ENCODE data around the gene TRMT112. TPM values are rescaled to one million over a fixed set of nuclear protein-coding genes. Genes with fewer than 3 reads are reported as not detected.

The TRMT112 gene
- 171 TPM for polyA plus RNA-seq (2013)

GRCh38 chr11:64317325-64317960, at the start of gene TRMT112:
TSS of gene TRMT112 (minus strand) at chr11:64317559. CDS start at chr11:64317526, 33 bp downstream.
- ChIA-PET CTCF (interaction anchor here (0.6 to 8.7 kb wide), 26 partner anchors 10 to 726 kb away, joined by 3 to 133 read pairs (median 4); partner anchors contain the start of genes BAD, FERMT3 and RPS6KA4), POLR2A (interaction anchor here (0.6 to 2.3 kb wide), 14 partner anchors 10 to 110 kb away, joined by 3 to 18 read pairs (median 5); partner anchors contain the start of genes CCDC88B, ESRRA, FKBP2 and RPS6KA4)
- Histone ChIP-seq H3K36me3 (ENCODE audit: control insufficient read depth in 4 of 4, insufficient read depth in 4 of 4, low read length in 3 of 4) (peaks cover 19 to 57% (median 28%) of the 10 kb centered on the region in 4 experiments), H3K27me3 (replicated peaks in 2 of 5; ENCODE audit: control insufficient read depth in 4 of 5, insufficient read depth in 5 of 5, low read length in 4 of 5) (no peaks in the 10 kb centered on the region), H3K4me3 (ENCODE audit: control insufficient read depth in 1 of 7, extremely low read depth in 1 of 7, insufficient read depth in 4 of 7, low read depth in 2 of 7, low read length in 6 of 7) (peak within 1 kb of the TSS; percentile 64 to 91 (median 86)), H3K4me1 (ENCODE audit: control extremely low read depth in 1 of 4, control insufficient read depth in 4 of 4, insufficient read depth in 4 of 4, low read length in 3 of 4) (peaks cover 0 to 28% (median 27%) of the 10 kb centered on the region in 4 experiments), H3K9me3 (ENCODE audit: control extremely low read depth in 1 of 5, control insufficient read depth in 4 of 5, insufficient read depth in 2 of 5, low read depth in 1 of 5, low read length in 4 of 5) (no peaks in the 10 kb centered on the region), H3K27ac (ENCODE audit: insufficient read depth in 1 of 2, low read depth in 1 of 2, low read length in 2 of 2, poor library complexity in 1 of 2, severe bottlenecking in 2 of 2) (peak within 1 kb of the TSS; percentile 87 to 95)
- WGBS (ENCODE audit: insufficient coverage), result under 1% methylated on average over 39 of the region's 43 CpGs
- peak; percentile 97 to 98 (median 97) for DNase-seq

GRCh38 chr11:64366751-64367150, 49.4 kb upstream of the TRMT112 start:
- ChIA-PET POLR2A (no interaction called here), CTCF (interaction anchor here (0.6 to 1.1 kb wide), 3 partner anchors 12 to 190 kb away, joined by 3 to 5 read pairs (median 3); no protein-coding TSS in a partner anchor)
- Histone ChIP-seq H3K9me3 (ENCODE audit: control extremely low read depth in 1 of 5, control insufficient read depth in 4 of 5, insufficient read depth in 2 of 5, low read depth in 1 of 5, low read length in 4 of 5) (no peaks in the 10 kb centered on the region), H3K4me3 (ENCODE audit: control insufficient read depth in 1 of 7, extremely low read depth in 1 of 7, insufficient read depth in 4 of 7, low read depth in 2 of 7, low read length in 6 of 7) (no peak overlapping the region), H3K27me3 (replicated peaks in 2 of 5; ENCODE audit: control insufficient read depth in 4 of 5, insufficient read depth in 5 of 5, low read length in 4 of 5) (no peaks in the 10 kb centered on the region), H3K27ac (ENCODE audit: insufficient read depth in 1 of 2, low read depth in 1 of 2, low read length in 2 of 2, poor library complexity in 1 of 2, severe bottlenecking in 2 of 2) (no peak overlapping the region), H3K36me3 (ENCODE audit: control insufficient read depth in 4 of 4, insufficient read depth in 4 of 4, low read length in 3 of 4) (peaks cover 14 to 85% (median 55%) of the 10 kb centered on the region in 4 experiments), H3K4me1 (ENCODE audit: control extremely low read depth in 1 of 4, control insufficient read depth in 4 of 4, insufficient read depth in 4 of 4, low read length in 3 of 4) (peaks cover 0 to 26% (median 0%) of the 10 kb centered on the region in 4 experiments)
- DNase-seq, result no peak
- no CpG with 5 or more reads among the region's 1 CpG for WGBS (ENCODE audit: insufficient coverage)

GRCh38 chr11:64364911-64365310, 47.6 kb upstream of the TRMT112 start:
- Histone ChIP-seq H3K36me3 (ENCODE audit: control insufficient read depth in 4 of 4, insufficient read depth in 4 of 4, low read length in 3 of 4) (peaks cover 17 to 83% (median 53%) of the 10 kb centered on the region in 4 experiments), H3K9me3 (ENCODE audit: control extremely low read depth in 1 of 5, control insufficient read depth in 4 of 5, insufficient read depth in 2 of 5, low read depth in 1 of 5, low read length in 4 of 5) (no peaks in the 10 kb centered on the region), H3K4me1 (ENCODE audit: control extremely low read depth in 1 of 4, control insufficient read depth in 4 of 4, insufficient read depth in 4 of 4, low read length in 3 of 4) (peaks cover 0 to 44% (median 16%) of the 10 kb centered on the region in 4 experiments), H3K4me3 (ENCODE audit: control insufficient read depth in 1 of 7, extremely low read depth in 1 of 7, insufficient read depth in 4 of 7, low read depth in 2 of 7, low read length in 6 of 7) (no peak overlapping the region), H3K27ac (ENCODE audit: insufficient read depth in 1 of 2, low read depth in 1 of 2, low read length in 2 of 2, poor library complexity in 1 of 2, severe bottlenecking in 2 of 2) (no peak overlapping the region), H3K27me3 (replicated peaks in 2 of 5; ENCODE audit: control insufficient read depth in 4 of 5, insufficient read depth in 5 of 5, low read length in 4 of 5) (no peaks in the 10 kb centered on the region)
- ChIA-PET POLR2A (no interaction called here), CTCF (interaction anchor here (0.7 to 1.8 kb wide), 4 partner anchors 9 to 290 kb away, joined by 3 to 5 read pairs (median 4); no protein-coding TSS in a partner anchor)
- DNase-seq, result no peak
- 83% methylated on average over 1 of the region's 4 CpGs for WGBS (ENCODE audit: insufficient coverage)

GRCh38 chr11:64364435-64364834, 47.1 kb upstream of the TRMT112 start:
- no peaks in the 10 kb centered on the region for H3K9me3 ChIP-seq (ENCODE audit: control extremely low read depth in 1 of 5, control insufficient read depth in 4 of 5, insufficient read depth in 2 of 5, low read depth in 1 of 5, low read length in 4 of 5)
- CTCF ChIA-PET, result interaction anchor here (0.8 to 1.8 kb wide), 4 partner anchors 8 to 55 kb away, joined by 3 to 5 read pairs (median 5); no protein-coding TSS in a partner anchor
- POLR2A ChIA-PET, result no interaction called here
- whole genome bisulfite sequencing (ENCODE audit: insufficient coverage), result 71% methylated on average over 2 of the region's 6 CpGs
- H3K4me3 ChIP-seq (ENCODE audit: control insufficient read depth in 1 of 7, extremely low read depth in 1 of 7, insufficient read depth in 4 of 7, low read depth in 2 of 7, low read length in 6 of 7), result no peak overlapping the region
- peaks cover 2 to 49% (median 21%) of the 10 kb centered on the region in 4 experiments for H3K4me1 ChIP-seq (ENCODE audit: control extremely low read depth in 1 of 4, control insufficient read depth in 4 of 4, insufficient read depth in 4 of 4, low read length in 3 of 4)
- no peaks in the 10 kb centered on the region for H3K27me3 ChIP-seq (replicated peaks in 2 of 5; ENCODE audit: control insufficient read depth in 4 of 5, insufficient read depth in 5 of 5, low read length in 4 of 5)
- peaks cover 17 to 78% (median 50%) of the 10 kb centered on the region in 4 experiments for H3K36me3 ChIP-seq (ENCODE audit: control insufficient read depth in 4 of 4, insufficient read depth in 4 of 4, low read length in 3 of 4)
- H3K27ac ChIP-seq (ENCODE audit: insufficient read depth in 1 of 2, low read depth in 1 of 2, low read length in 2 of 2, poor library complexity in 1 of 2, severe bottlenecking in 2 of 2), result no peak overlapping the region
- DNase-seq, result peak in 2 of 3 donors; percentile 47 to 48

- Histone ChIP-seq H3K27me3 (replicated peaks in 2 of 5; ENCODE audit: control insufficient read depth in 4 of 5, insufficient read depth in 5 of 5, low read length in 4 of 5) (no peaks in the 10 kb centered on the region), H3K4me3 (ENCODE audit: control insufficient read depth in 1 of 7, extremely low read depth in 1 of 7, insufficient read depth in 4 of 7, low read depth in 2 of 7, low read length in 6 of 7) (no peak overlapping the region), H3K36me3 (ENCODE audit: control insufficient read depth in 4 of 4, insufficient read depth in 4 of 4, low read length in 3 of 4) (peaks cover 17 to 58% (median 37%) of the 10 kb centered on the region in 4 experiments), H3K27ac (ENCODE audit: insufficient read depth in 1 of 2, low read depth in 1 of 2, low read length in 2 of 2, poor library complexity in 1 of 2, severe bottlenecking in 2 of 2) (no peak overlapping the region), H3K4me1 (ENCODE audit: control extremely low read depth in 1 of 4, control insufficient read depth in 4 of 4, insufficient read depth in 4 of 4, low read length in 3 of 4) (peaks cover 2 to 68% (median 40%) of the 10 kb centered on the region in 4 experiments), H3K9me3 (ENCODE audit: control extremely low read depth in 1 of 5, control insufficient read depth in 4 of 5, insufficient read depth in 2 of 5, low read depth in 1 of 5, low read length in 4 of 5) (no peaks in the 10 kb centered on the region)
- ChIA-PET POLR2A (no interaction called here), CTCF (interaction anchor here (1.2 to 2.0 kb wide), 2 partner anchors 31 to 86 kb away, joined by 3 to 5 read pairs; no protein-coding TSS in a partner anchor)
- DNase-seq, result no peak
- WGBS (ENCODE audit: insufficient coverage), result 95% methylated on average over 8 of the region's 10 CpGs
Observed at GRCh38 chr11:64362339-64362738, 45.0 kb upstream of the TRMT112 start.

- H3K9me3 ChIP-seq (ENCODE audit: control extremely low read depth in 1 of 5, control insufficient read depth in 4 of 5, insufficient read depth in 2 of 5, low read depth in 1 of 5, low read length in 4 of 5), result no peaks in the 10 kb centered on the region
- no peaks in the 10 kb centered on the region for H3K27me3 ChIP-seq (replicated peaks in 2 of 5; ENCODE audit: control insufficient read depth in 4 of 5, insufficient read depth in 5 of 5, low read length in 4 of 5)
- H3K4me1 ChIP-seq (ENCODE audit: control extremely low read depth in 1 of 4, control insufficient read depth in 4 of 4, insufficient read depth in 4 of 4, low read length in 3 of 4), result peaks cover 2 to 75% (median 40%) of the 10 kb centered on the region in 4 experiments
- ChIA-PET POLR2A (no interaction called here), CTCF (interaction anchor here (0.8 to 2.9 kb wide), 4 partner anchors 30 to 283 kb away, joined by 3 to 18 read pairs (median 5); partner anchors contain the start of genes PRDX5 and TRMT112)
- no peak overlapping the region for H3K4me3 ChIP-seq (ENCODE audit: control insufficient read depth in 1 of 7, extremely low read depth in 1 of 7, insufficient read depth in 4 of 7, low read depth in 2 of 7, low read length in 6 of 7)
- no peak overlapping the region for H3K27ac ChIP-seq (ENCODE audit: insufficient read depth in 1 of 2, low read depth in 1 of 2, low read length in 2 of 2, poor library complexity in 1 of 2, severe bottlenecking in 2 of 2)
- WGBS (ENCODE audit: insufficient coverage), result 100% methylated on average over 3 of the region's 18 CpGs
- DNase-seq, result no peak
- H3K36me3 ChIP-seq (ENCODE audit: control insufficient read depth in 4 of 4, insufficient read depth in 4 of 4, low read length in 3 of 4), result peaks cover 17 to 53% (median 33%) of the 10 kb centered on the region in 4 experiments
Observed at GRCh38 chr11:64361659-64362058, 44.3 kb upstream of the TRMT112 start.
